HG03064 (cell line): ENCODE data around the gene UBR4.
"Not testable (repeated sequence)": the region's sequence is repeated elsewhere in the genome, so short reads cannot be mapped to it uniquely, and the experiment has no call there.

ENCODE experiments used
- ATAC-seq: cut with Tn5 transposase; IDR thresholded peaks from one replicate; pipeline ENCODE4 v1.9.1; 2021; ENCODE audit warnings: low read depth; ENCODE audit not compliant: unreplicated experiment

Gene UBR4

DNA sequence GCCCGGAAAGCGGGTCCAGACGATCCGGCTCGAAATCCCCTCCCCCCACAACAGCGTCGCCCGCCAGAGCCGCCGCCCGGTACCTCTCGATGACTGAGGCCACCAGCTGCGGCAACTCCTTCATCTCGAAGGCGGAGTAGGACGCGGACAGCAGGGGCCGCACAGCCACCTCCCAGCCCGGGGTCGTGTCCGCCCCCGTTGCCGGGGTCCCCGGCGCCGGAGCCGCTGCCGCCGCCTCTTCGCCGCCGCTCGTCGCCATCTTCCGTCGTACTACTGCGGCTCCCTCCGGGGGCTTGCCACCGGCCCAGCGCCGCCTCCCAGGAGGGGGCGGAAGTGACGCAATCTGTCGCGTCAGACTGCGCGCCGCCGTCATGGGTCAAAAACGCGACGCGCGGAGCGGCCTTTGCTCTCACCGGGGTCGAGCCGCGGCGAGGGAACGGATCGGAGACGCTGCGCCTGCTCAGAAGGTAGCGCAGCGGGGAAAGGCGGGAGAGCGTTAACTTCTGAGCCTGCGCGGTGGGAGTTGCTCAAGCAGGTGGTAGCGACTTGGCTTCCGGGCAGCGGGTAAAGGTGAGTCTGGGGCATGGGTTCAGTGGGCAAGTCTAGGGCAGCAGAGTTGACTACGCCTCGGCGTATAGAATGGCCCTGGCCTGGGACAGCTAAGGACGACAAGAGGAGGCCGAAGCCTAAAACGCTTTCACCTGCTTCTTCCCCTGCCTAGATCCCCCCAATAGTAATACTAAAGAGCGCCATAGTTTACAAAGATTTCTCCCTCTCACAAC lies at the start of gene UBR4:
TSS of gene UBR4 (minus strand) at position 277 of the 782 bp plus-strand sequence. CDS start at position 259, 18 bp downstream.
- peak; percentile 65 for ATAC-seq

DNA sequence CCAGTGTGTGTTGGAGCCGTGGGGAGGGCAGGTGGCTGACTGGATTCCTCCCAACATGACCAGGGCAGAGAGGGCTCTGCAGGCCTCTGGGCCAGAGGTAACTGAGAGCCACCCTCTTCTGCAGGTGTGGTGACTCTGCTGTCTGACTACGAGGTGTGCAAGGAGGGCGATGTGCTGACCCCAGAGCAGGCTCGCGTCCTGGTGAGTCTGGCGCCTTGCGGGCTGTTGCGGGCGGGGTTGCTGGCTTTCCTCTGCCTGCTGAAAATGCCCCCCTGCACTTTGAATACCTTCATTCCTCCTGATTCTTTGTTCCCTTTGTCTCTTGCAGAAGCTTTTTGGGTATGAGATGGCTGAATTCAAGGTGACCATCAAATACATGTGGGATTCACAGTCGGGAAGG lies 48.3 kb upstream of the UBR4 start:
- no peak for ATAC-seq

DNA sequence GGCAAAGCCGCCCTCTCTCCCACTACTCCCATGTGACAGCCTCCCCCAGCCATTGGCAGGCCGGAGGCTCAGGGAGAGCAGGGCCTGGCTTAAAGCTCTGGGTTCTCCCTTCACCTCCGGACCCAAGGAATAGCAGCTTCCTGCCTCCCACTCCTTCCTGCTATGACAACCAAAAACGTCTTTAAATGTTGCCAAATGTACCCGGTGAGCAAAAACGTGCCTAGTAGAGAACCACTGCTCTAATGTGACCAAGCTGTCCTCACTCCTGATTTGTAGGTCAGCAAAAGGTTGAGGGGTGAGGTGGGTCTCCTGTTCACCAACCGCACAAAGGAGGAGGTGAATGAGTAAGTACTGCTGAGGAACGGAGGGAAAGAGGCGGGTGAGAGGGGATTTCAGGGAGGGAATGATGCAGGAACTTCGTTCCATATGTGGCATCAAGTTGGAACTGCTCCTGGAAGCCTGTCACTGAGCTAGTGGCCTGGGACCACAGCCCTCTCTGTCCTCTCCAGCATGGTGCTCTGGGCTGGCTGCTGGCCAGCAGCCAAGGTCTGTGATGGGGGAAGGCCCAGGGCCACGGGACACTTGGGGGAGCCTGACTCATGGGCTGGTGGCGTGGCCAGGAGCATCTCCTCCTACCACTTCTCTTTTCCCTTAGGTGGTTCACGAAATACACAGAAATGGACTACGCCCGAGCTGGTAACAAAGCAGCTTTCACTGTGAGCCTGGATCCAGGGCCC lies 47.3 kb upstream of the UBR4 start:
- ATAC-seq, result no peak

DNA sequence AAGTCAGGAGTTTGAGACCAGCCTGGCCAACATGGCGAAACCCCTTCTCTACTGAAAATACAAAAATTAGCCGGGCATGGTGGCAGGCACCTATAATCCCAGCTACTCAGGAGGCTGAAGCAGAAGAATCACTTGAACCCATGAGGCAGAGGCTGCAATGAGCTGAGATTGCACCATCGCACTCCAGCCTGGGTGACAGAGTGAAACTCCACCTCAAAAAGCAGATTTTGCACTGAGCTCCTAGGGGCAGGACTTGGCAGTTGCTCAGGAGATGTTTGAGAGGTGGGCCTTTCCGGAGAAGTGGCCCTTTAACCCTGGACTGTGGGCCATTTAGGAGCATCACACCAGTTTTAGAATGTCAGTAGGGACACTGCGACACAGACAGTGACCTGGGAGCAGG lies 46.2 kb upstream of the UBR4 start:
- ATAC-seq, result not testable (repeated sequence)

DNA sequence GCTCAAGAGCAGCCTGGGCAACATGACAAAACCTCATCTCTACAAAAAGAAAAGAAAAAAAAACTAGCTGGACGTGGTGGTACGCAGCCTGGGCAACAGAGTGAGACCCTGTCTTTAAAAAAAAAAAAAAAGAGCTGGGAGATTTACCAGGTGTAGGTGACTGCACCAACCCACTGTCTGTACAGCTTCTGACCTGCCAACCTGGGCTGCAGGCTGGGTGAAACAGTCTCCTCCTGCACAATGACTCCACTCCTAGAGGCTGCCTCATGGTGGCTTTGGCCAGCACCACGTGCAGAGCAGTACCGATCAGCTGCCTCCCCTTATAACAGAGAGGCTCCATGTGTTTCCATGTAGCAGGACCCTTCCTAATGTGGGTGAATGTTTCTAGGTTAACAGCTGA lies 45.2 kb upstream of the UBR4 start:
- ATAC-seq, result no peak

DNA sequence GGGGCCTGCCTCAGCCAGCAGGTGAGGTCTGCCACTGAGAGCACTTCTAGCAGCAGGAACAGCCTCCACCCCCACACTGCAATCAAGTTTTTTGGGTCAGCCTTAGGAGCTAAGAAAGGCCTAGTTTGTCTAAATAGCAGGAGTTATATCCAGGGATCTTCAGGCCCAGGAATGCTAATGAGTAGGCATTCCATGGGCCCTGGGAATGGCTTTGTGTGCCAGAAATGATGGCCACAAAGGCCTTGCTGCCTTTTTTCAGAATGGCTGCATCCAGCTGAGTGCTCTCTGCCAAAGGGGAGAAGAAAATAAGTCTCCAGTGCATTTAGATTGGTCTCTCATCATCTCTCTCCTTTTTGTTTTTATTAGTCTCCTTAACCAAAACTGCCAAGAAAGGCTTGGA lies 44.4 kb upstream of the UBR4 start:
- ATAC-seq, result no peak

DNA sequence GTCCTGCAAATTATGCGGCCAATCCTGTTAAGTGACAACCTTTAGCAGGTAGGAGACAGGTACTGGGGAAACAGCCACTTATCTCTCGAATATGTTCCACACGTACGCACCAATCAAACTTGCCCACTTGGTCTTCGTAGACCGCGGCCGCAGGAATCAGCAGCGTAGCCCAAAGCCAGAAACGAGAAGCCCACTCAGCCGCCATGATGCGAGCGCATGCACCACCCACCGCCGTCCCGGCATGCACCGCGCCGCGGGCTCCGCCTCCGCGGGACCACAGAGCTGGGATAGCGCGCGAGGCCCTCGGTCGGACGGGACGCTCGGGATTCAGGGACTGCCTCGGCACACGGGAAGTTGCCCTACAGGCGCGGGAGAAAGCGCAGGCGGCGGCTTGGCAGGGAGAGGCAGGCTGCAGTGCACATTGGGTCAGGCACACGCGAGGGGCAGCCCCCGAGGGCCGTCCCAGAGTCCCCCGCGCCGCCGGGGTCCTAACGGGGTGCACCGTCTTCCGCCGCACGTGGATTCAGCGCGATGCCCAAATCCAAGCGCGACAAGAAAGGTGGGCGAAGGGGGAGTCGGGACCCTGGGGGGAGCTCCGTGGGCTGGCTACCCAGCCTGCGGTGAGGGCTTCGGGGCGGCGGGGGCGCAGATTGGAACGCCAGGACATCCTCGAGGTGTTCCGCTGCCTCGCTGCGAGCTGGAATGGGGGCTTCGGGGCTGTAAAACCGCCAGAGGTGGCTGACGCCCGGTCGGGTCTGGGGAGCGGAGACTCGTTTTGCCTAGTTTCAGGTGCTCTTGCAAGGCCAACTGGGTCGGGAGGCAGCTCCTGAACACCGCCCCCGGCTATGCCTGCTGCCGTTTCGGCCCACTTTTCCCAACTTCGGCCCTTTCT lies 41.5 kb upstream of the UBR4 start, which contains the start of the genes EMC1 and MRTO4:
TSS of gene EMC1 (minus strand) at position 220 of the 892 bp plus-strand sequence. CDS start at position 205, 15 bp downstream.
TSS of gene MRTO4 (plus strand) at position 501 of the 892 bp plus-strand sequence. CDS start at position 532, 31 bp downstream.
- ATAC-seq, result peak; percentile 85

DNA sequence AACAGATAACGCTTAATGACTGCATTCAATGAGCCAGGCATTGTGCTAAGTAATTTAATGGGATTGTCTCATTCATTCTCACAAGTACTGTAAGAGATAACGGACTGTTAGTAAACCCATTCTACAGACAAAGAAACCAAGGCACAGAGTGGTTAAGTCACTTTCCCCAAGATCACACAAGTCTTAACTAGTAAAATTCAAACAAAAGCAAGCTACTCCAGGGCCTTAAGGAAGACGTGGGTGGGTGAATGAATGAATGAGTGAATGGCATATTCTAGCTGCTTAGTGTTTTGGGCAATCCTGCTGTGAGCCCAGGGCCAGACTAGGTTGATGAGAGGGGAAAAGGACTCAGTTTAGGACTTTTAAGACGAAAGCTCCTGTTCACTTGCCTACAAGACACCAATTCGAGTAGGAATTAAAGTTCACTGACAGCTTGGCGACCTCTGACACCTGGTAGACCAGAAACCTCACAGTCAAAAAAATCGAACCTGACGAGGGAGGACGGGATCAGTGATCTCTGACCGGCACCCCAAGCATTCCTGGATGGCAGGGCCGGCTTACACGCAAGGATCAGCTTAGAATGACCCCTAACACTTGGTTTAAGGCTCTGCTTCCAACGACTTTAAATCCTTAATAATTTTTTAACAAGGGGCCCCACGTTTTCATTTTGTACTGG lies 40.7 kb upstream of the UBR4 start:
- ATAC-seq, result no peak

DNA sequence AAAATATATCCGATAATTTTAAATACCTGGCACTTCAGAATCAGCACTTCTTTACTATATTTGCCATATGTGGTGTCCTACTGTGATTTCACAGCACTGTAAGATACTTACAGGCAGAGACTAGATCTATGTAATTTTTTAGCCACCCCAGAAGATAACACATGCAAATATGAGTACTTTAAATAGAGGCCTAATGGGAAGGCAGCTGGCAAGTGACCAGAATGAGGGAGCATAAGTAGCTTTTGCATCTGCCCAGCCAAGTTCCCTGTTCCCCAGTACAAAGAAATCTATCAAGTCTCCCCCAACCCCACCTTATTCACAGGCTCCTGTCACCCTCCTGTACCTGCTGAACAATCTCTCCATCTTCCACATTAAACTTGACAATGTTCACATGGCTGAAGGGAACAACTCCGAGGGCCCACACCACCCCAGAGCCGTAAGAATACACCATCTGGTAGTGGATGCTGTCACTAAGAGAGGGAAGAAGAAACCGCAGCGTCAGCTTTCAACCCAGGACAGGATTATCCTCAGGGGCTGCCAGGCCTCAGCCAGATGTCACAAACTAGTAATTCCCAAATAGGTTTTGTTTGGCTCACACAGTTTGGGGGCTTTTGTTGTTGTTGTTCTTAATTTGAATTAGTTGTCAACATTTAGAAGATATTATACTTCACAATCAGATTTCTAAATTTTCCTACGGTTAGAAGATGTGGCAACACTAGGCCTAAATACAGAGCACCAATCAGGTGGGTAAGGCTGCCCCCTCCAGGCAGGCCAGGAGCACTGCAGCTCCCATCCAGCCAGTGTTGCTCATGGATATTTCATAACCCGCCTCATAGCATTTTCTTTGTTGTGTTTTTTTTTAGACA lies 30.8 kb upstream of the UBR4 start:
- no peak for ATAC-seq

DNA sequence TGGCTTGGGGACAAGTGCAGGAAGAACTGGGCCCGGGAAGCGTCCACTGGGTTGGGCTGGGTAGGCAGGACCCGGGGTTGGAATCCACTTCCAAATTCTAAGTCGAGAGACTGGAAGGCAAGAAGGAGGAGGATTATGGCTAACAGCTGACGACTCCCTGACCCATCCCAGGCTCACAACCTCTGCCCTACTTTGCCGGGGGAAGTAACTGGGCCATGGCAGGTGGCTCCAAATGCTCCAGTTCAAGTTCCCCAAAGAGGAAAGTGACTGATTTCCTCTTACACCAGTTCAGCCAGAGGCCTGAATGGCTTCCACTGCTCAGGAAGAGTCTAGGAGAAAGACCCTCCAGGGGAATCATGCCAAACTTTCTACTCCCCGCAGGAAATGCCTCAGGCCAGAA lies 29.8 kb upstream of the UBR4 start:
- ATAC-seq, result no peak

DNA sequence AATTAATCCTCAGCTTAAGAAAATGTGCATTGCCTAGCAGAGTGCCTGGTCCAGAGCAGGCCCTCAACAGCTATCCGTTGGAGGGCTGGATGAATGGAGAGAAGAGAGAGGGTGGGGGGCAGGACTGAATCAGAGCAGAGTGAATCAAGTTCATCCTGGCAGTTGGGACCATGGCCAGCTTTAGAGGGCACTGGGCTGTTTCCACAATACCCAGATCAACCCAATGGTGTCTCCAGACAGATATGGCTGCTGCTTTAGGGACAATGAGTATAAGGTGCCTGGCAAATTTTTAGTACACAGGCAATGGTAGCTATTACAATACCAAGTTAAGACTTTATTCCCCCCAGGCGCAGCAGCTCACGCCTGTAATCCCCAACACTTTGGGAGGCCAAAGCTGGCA lies 24.2 kb upstream of the UBR4 start:
- no peak for ATAC-seq

DNA sequence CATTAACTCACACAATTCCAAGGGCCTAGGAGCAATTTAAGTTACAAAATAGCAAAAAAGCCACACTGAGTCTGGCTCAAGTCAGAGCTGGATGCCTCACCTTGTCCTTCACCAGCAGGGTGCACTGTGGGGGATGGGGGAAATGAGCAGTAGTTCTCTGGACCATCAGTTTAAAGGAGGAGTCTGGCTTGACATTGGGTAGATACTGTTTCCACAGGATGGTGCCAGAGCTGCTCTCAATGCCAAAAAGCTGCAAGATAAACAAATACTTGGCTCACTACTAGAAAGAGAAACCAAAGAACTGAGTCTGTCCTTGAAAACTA lies 22.4 kb upstream of the UBR4 start:
- no peak for ATAC-seq

DNA sequence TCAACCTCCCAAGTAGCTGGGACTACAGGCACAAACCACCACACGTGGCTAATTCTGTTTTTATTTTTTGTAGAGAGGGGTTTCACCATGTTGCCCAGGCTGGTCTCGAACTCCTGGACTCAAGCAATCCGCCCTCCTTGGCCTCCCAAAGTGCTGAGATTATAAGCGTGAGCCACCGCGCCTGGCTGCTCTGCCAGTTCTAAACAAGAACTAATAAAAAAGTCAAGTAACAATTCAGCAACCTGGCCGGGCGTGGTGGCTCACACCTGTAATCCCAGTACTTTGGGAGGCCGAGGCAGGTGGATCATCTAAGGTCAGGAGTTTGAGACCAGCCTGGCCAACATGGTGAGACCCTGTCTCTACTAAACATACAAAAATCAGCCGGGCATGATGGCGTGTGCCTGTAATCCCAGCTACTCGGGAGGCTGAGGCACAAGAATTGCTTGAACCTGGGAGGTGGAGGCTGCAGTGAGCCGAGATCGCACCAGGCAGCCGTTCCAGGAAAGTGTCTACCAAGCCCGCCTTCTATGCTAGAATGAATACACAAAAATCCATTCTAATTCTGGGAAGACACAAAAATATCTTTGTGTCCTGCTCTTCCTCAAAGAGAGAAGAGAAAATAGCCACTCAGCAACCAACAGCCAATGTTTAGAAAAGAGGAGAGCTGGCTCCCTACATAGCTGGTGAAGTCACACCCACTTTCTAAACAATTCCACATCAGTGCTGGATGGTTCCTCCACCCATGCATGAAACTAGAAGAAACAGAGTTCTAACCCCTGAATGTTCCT lies 21.9 kb upstream of the UBR4 start:
- not testable (repeated sequence) for ATAC-seq

DNA sequence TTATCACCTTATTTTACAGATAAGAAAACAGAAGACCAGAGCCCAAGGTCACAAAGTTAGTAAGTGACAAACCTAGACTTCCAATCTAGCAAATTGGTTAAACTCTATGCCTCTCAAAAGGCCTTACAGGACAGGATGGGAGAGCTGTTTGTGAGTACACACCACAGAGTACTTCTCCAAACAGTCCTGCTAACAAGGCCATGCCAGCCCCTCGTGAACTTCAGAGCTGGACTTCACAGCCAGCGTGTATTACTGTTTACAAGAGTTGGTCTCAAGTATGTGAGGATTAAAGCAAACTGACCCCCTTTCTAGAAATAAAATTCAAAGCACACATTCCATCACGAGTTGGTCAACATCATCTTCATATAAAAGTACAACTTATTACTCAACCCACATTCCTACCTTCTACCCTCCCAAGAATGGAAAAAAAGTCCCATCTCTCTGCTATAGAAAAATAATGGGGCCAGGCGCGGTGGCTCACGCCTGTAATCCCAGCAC lies 19.8 kb upstream of the UBR4 start:
- no peak for ATAC-seq

DNA sequence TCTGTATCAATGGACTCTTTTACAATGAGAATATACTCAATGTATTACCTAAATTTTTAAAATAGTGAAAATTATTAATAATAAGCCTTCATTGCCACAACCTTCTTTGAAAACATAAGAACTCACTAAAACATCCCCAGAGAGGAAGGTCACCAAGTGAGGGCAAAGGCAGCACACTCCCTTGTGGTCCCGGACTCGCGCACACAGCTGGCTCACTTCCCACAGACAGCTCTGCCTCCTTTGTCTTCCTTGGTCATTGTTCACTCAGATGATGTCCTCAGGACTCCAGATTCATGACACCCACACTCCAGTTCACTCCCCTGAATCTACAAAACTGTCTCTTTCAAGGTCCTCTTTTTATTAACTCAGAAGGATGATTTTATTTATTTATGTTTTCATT lies 19.2 kb upstream of the UBR4 start:
- ATAC-seq, result no peak

DNA sequence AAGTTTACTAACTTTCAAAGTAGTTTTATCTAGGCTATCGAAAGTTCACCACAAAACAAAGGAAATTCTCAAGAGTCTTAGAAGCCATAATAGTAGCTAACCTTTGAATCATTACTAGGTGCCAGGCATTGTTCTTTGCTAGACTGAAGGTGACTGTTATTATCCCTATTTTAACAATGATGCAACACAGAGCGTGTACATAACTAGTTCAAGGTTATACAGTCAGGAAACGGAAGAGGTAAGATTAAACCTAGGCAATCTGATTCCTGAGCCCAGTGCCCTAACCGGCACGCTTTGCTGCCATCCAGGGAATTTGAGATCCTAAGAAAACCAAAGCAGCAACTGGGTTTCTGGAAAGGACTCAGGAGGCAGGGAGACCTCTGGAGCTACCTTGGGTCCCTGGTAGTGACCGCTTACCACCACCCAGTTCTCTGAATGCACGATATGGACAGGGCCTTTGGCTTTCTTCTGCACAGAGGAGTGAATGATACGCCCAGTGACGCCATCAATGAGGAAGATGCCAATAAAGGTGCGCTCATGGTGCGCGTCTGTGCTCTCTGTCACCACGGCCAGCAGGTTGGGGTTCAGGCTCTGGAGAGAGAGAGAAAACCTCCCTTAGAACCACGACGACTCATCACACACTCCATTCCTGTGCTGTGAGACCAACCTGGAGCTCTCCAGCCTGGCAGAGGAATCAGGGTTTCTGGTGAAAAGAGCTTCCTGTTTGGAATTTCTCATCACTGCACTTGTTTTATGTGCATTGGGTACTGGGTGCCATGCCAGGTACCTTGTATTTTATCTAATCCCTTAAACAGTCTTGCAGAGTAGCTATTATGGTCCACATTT lies 13.1 kb upstream of the UBR4 start:
- ATAC-seq, result no peak

DNA sequence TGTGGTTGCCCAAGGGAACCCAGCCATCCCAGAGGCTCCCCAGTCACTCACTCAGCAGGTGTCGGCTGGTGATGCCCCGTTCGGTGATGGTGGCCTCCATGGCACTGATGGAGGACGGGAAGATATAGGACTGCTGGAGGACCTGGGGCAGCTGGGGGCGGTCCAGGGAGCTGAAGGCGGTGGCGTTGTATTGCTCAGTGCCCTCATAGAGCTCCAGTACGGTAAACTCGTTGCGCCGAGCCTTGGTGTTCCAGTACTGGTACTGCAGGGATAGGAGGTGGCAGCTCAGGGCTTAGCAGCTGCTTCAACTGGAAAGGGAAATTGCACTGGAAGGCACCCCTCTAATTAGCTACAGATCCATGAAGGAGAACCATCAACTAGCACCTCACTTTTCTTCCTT lies 12.5 kb upstream of the UBR4 start:
- ATAC-seq, result no peak

DNA sequence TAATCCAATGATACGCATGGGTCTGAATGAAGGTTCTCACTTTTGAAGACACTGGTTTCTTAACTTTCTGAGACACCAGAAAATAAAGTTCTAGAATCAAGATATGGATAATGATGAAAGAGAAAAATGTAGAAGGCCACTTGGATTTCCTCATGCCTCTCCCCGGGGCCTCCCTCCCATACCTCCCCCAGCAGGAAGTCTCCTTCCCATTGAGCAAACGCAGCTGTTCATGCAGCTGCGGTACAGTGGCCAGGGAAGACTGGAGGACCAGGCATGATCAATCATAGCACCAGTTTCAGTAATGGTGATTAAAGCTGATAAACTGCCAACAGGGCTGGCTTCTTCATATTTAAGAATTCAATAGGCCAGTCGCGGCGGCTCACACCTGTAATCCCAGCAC lies 10.9 kb upstream of the UBR4 start:
- no peak for ATAC-seq
